Endothelial cell of umbilical vein (primary cell): ENCODE results near the gene PHAX. TPM values are rescaled to one million over a fixed set of nuclear protein-coding genes. Genes with fewer than 3 reads are reported as not detected.

Experiments
- BruUV-seq: library from RNA; stranded (reverse); fragments of 400-500 nt; replicated peaks from 2 replicates; lab custom pipeline; 2021; lab: Mats Ljungman, UMichigan
- CTCF ChIA-PET: fragments of 300-600, 350-600 bp; sonication (Branson Sonifier 250); formaldehyde crosslinking; loops from one replicate; lab custom pipeline; 2021; ENCODE audit warnings: antibody characterized with exemption, inconsistent platforms; lab: Charles Lee
- POLR2A ChIA-PET: fragments of 300-600, 350-600 bp; sonication (Branson Sonifier 250); formaldehyde crosslinking; loops from one replicate; lab custom pipeline; 2021; ENCODE audit warnings: antibody characterized with exemption, inconsistent platforms; lab: Charles Lee
- DNase-seq: peaks from one replicate; pipeline ENCODE4 v3.0.0-alpha.2; 2011; ENCODE audit warnings: low read depth, low spot score
- FAIRE-seq: peaks from 2 replicates; lab custom pipeline; 2011; peaks lifted over from hg19 to GRCh38; lab: Jason Lieb, UNC
- H2AFZ ChIP-seq: 2 replicates; pipeline ENCODE4 v1.6.0; 2012; ENCODE audit warnings: low read depth, low read length, control low read depth, inconsistent platforms
- H3K27ac ChIP-seq: 2 replicates; pipeline ENCODE4 v1.5.1; 2011; ENCODE audit warnings: low read depth, mild to moderate bottlenecking, control low read depth, low read length, moderate library complexity; ENCODE audit not compliant: insufficient read depth
- H3K27me3 ChIP-seq, 2 experiments: 2 replicates each; pipeline versions ENCODE4 v1.6.0 to v1.6.1; 2011; ENCODE audit warnings: low read length in 2 of 2, mixed read lengths in 1 of 2; ENCODE audit not compliant: control insufficient read depth in 2 of 2, insufficient read depth in 2 of 2
- H3K36me3 ChIP-seq, 2 experiments: 2 replicates in 1 of 2; 3 replicates in 1 of 2; pipeline ENCODE4 v1.5.1; 2011; ENCODE audit warnings: low read length in 2 of 2, mild to moderate bottlenecking in 1 of 2, moderate library complexity in 1 of 2; ENCODE audit not compliant: control insufficient read depth in 2 of 2, insufficient read depth in 2 of 2; ENCODE audit errors: extremely low read depth in 1 of 2
- H3K4me1 ChIP-seq: 3 replicates; pipeline ENCODE4 v1.5.1; 2011; ENCODE audit warnings: mild to moderate bottlenecking, low read length; ENCODE audit not compliant: control insufficient read depth, insufficient read depth; ENCODE audit errors: extremely low read depth
- H3K4me2 ChIP-seq: 2 replicates; pipeline ENCODE4 v1.6.1; 2011; ENCODE audit warnings: low read length, control low read depth, mixed read lengths; ENCODE audit not compliant: insufficient read depth
- H3K4me3 ChIP-seq, 3 experiments: fragments of 200-600 bp in 1 of 3; sonication (generic), shearing (Covaris generic) in 1 of 3; replicated peaks in 1 of 3; 2 replicates each; pipeline ENCODE4 v1.5.1; 2011 to 2016; ENCODE audit warnings: control low read depth in 3 of 3, low read length in 3 of 3, mild to moderate bottlenecking in 2 of 3, inconsistent platforms in 1 of 3, low read depth in 1 of 3, moderate library complexity in 1 of 3; ENCODE audit not compliant: insufficient read depth in 1 of 3
- H3K79me2 ChIP-seq: 2 replicates; pipeline ENCODE4 v1.6.0; 2012; ENCODE audit warnings: low read length, inconsistent platforms; ENCODE audit not compliant: control insufficient read depth, insufficient read depth
- H3K9ac ChIP-seq: replicated peaks from 2 replicates; pipeline ENCODE3; 2011; ENCODE audit warnings: low read length, control low read depth; ENCODE audit not compliant: insufficient read depth; ENCODE audit errors: extremely low read depth
- H3K9me1 ChIP-seq: replicated peaks from 3 replicates; pipeline ENCODE4 v1.6.0; 2011; ENCODE audit warnings: mild to moderate bottlenecking, low read length; ENCODE audit not compliant: control insufficient read depth, insufficient read depth; ENCODE audit errors: extremely low read depth
- H3K9me3 ChIP-seq: replicated peaks from 2 replicates; pipeline ENCODE4 v1.5.1; 2012; ENCODE audit warnings: low read length, inconsistent platforms; ENCODE audit not compliant: control insufficient read depth, insufficient read depth
- H4K20me1 ChIP-seq: replicated peaks from 2 replicates; pipeline ENCODE3; 2011; ENCODE audit warnings: mild to moderate bottlenecking, low read length; ENCODE audit not compliant: control insufficient read depth, insufficient read depth; ENCODE audit errors: extremely low read depth
- EZH2 ChIP-seq: IDR thresholded peaks from 2 replicates; pipeline ENCODE4 v1.6.1; 2012; ENCODE audit warnings: borderline replicate concordance, low read depth, mild to moderate bottlenecking, moderate library complexity, low read length, inconsistent platforms; ENCODE audit not compliant: severe bottlenecking
- FOS ChIP-seq: IDR thresholded peaks from 2 replicates; pipeline ENCODE4 v1.6.1; 2011; ENCODE audit warnings: mild to moderate bottlenecking, low read length, moderate library complexity, borderline replicate concordance; ENCODE audit not compliant: insufficient read depth
- GATA2 ChIP-seq: IDR thresholded peaks from 2 replicates; pipeline ENCODE4 v1.7.0; 2011; ENCODE audit warnings: low read depth, mild to moderate bottlenecking, moderate library complexity, mixed read lengths, low read length; ENCODE audit not compliant: insufficient read length, insufficient read depth
- JUN ChIP-seq: IDR thresholded peaks from 2 replicates; pipeline ENCODE4 v1.6.1; 2011; ENCODE audit warnings: borderline replicate concordance, low read depth; ENCODE audit not compliant: insufficient read length, insufficient read depth
- MYC ChIP-seq: IDR thresholded peaks from one replicate; pipeline ENCODE4 v1.6.1; 2011; ENCODE audit warnings: mild to moderate bottlenecking, low read depth, low read length
- POLR2A ChIP-seq: IDR thresholded peaks from 2 replicates; pipeline ENCODE4 v1.6.1; 2012; ENCODE audit warnings: low read depth, mild to moderate bottlenecking, control low read depth, low read length
- POLR2AphosphoS5 ChIP-seq: IDR thresholded peaks from 2 replicates; pipeline ENCODE4 v1.6.1; 2012; ENCODE audit warnings: low read depth, mild to moderate bottlenecking, control low read depth, low read length, moderate library complexity; ENCODE audit not compliant: insufficient read depth
- dilution Hi-C: fragments of 300-500 bp; cut with MboI; formaldehyde crosslinking; loops from one replicate; pipeline ENCODE4 v1.15.0; 2019; ENCODE audit warnings: low sequenced_read_pairs; ENCODE audit not compliant: extremely low pct_ligation_motif_present
- intact Hi-C: fragments of 100-400 bp; cut with micrococcal nuclease; formaldehyde crosslinking; loops from one replicate; pipeline ENCODE4 v1.10.0; 2022
- polyA plus RNA-seq, 4 experiments: library from polyadenylated mRNA; depleted of rRNA in 3 of 4; stranded (reverse) in 3 of 4; unstranded in 1 of 4; fragments of >200 nt; gene quantifications; 2 replicates each; pipeline versions ENCODE4 v1.2.1 to v1.2.3, GENCODE V29; 2011 to 2012; ENCODE audit warnings: missing spikeins in 1 of 4
- total RNA-seq: library from RNA; stranded (reverse); gene quantifications from 2 replicates; pipeline ENCODE4 v1.2.3, GENCODE V29; 2021
- TF ChIP-seq, protein P1 (sequence below): IDR thresholded peaks from 2 replicates; pipeline ENCODE4 v1.6.1; 2011; ENCODE audit not compliant: insufficient read depth, insufficient read length
- TF ChIP-seq, protein P2 (sequence below), 2 donors: IDR thresholded peaks; 1 replicate in 1 of 2; 2 replicates in 1 of 2; pipeline ENCODE4 v1.5.1; 2011; ENCODE audit warnings: low read length in 2 of 2, mild to moderate bottlenecking in 2 of 2, moderate library complexity in 2 of 2, control low read depth in 1 of 2, inconsistent platforms in 1 of 2, low read depth in 1 of 2; ENCODE audit not compliant: insufficient read depth in 1 of 2; ENCODE audit errors: extremely low read depth in 1 of 2

Gene PHAX
- total and polyA plus RNA-seq, 2 donors (not counting 3 experiments of a cell fraction or from before 2014, with no cell fraction given), result 33.0 to 51.2 TPM

- intact Hi-C loops (no loop called here), dilution Hi-C loops (no loop called here)
- no peaks in the 10 kb centered on the region for H3K36me3 ChIP-seq
- no peak overlapping the region for H2AFZ ChIP-seq
- H3K27me3 ChIP-seq, result no peaks in the 10 kb centered on the region
- TF ChIP-seq, protein P1, sequence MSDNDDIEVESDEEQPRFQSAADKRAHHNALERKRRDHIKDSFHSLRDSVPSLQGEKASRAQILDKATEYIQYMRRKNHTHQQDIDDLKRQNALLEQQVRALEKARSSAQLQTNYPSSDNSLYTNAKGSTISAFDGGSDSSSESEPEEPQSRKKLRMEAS, result no peak
- TF ChIP-seq POLR2A (no peak), EZH2 (no peak), FOS (no peak), GATA2 (no peak), JUN (no peak), MYC (no peak), POLR2AphosphoS5 (no peak)
- TF ChIP-seq, protein P2, sequence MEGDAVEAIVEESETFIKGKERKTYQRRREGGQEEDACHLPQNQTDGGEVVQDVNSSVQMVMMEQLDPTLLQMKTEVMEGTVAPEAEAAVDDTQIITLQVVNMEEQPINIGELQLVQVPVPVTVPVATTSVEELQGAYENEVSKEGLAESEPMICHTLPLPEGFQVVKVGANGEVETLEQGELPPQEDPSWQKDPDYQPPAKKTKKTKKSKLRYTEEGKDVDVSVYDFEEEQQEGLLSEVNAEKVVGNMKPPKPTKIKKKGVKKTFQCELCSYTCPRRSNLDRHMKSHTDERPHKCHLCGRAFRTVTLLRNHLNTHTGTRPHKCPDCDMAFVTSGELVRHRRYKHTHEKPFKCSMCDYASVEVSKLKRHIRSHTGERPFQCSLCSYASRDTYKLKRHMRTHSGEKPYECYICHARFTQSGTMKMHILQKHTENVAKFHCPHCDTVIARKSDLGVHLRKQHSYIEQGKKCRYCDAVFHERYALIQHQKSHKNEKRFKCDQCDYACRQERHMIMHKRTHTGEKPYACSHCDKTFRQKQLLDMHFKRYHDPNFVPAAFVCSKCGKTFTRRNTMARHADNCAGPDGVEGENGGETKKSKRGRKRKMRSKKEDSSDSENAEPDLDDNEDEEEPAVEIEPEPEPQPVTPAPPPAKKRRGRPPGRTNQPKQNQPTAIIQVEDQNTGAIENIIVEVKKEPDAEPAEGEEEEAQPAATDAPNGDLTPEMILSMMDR (IDR thresholded peaks at IDR 0.05; ENCODE audit: extremely low read depth in 1 of 2, insufficient read depth in 1 of 2, low read depth in 1 of 2, low read length in 2 of 2), result no peak
- no peaks in the 10 kb centered on the region for H3K4me1 ChIP-seq
- no peaks in the 10 kb centered on the region for H4K20me1 ChIP-seq
- no peak overlapping the region for H3K4me2 ChIP-seq
- no peaks in the 10 kb centered on the region for H3K9me1 ChIP-seq
- no peaks in the 10 kb centered on the region for H3K9me3 ChIP-seq
- no peaks in the 10 kb centered on the region for H3K79me2 ChIP-seq
- no peak for DNase-seq
- H3K27ac ChIP-seq, result no peak overlapping the region
- no TSS peak for BruUV-seq
- FAIRE-seq, result no peak
- CTCF ChIA-PET, result interaction anchor here (1.7 kb wide), 1 partner anchor 11 kb away, joined by 3 read pairs; no protein-coding TSS in a partner anchor
- POLR2A ChIA-PET, result no interaction called here
- no peak overlapping the region for H3K4me3 ChIP-seq
- no peak overlapping the region for H3K9ac ChIP-seq
Observed at GRCh38 chr5:126631920-126632319, 31.2 kb downstream of the PHAX start.
